ENCODE data around the gene POLE. TPM values are rescaled to one million over a fixed set of nuclear protein-coding genes. Genes with fewer than 3 reads are reported as not detected.

The POLE gene
- total and polyA plus RNA-seq, 9 of the 15 experiments (the other 6 are each of a cell fraction or from before 2014, with no cell fraction given), result 2.4 to 154 (median 49.6) TPM

DNA sequence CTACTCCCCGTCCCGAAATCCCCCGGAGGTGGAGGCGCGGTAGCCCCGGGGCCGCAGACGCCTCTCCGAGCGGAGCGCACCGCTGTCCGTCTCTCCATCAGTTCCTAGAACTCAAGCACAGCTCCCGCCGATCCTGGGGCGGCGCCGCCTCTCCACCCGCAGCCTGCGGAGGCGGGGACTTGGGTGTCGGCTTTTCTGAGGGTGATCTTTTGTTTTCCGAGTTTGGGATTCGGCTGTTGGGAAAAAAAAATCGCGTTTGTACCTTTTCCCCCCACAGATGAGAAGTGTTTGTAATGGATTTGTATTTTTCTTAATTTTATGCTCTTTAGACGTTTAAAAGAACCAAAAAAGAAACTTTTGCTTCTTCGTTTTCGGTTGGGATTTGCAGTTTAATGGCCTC is 103.4 kb downstream of the POLE start:
- ChIA-PET POLR2A (no interaction called here), CTCF (ENCODE audit: low intra/inter-chr PET ratio) (no interaction called here)
- in situ Hi-C loops (cut with MboI) (no loop called here), intact Hi-C loops (cut with micrococcal nuclease) (no loop called here)
- H3K79me2 ChIP-seq (ENCODE audit: control insufficient read depth, insufficient read depth, low read length), result no peaks in the 10 kb centered on the region
- H4K20me1 ChIP-seq (replicated peaks; ENCODE audit: control insufficient read depth, insufficient read depth, low read length), result 0 out of 2 replicates have a peak, but pooled peaks cover 2% of the 10 kb centered on the region
- no peak overlapping the region for H3K9ac ChIP-seq (ENCODE audit: insufficient read depth in 1 of 2, low read depth in 2 of 2, low read length in 2 of 2)
- WGBS (ENCODE audit: insufficient coverage, low coverage, missing lambda C conversion rate), result 76% methylated on average over 13 of the region's 29 CpGs
- peaks cover 4% of the 10 kb centered on the region in 2 experiments; a peak in 3 of 5 replicates for H3K27me3 ChIP-seq (ENCODE audit: control insufficient read depth in 2 of 2, insufficient read depth in 2 of 2, low read length in 2 of 2)
- FAIRE-seq (no peak), DNase-seq (ENCODE audit: extremely low read depth in 1 of 4, low spot score in 3 of 4) (no peak), ATAC-seq (no peak)
- H3K27ac ChIP-seq (ENCODE audit: extremely low read depth, low read depth, low read length), result no peak overlapping the region
- TF ChIP-seq HDAC2 (IDR thresholded peaks at IDR 0.05), result no peak
- no peak for TF ChIP-seq TAF1 (IDR thresholded peaks at IDR 0.05; ENCODE audit: control insufficient read depth, extremely low read depth, insufficient read depth, low read length, severe bottlenecking)
- no peak for TF ChIP-seq FOXM1 (IDR thresholded peaks at IDR 0.05; ENCODE audit: low read depth)
- TF ChIP-seq FOXM1 (CRISPR knock-in tag; IDR thresholded peaks at IDR 0.05; ENCODE audit: low read depth), result no peak
- no peaks in the 10 kb centered on the region for H3K9me3 ChIP-seq (replicated peaks; ENCODE audit: control insufficient read depth, insufficient read depth, low read depth, low read length)
- H2AFZ ChIP-seq (ENCODE audit: low read depth, low read length), result no peak overlapping the region
- no peaks in the 10 kb centered on the region for H3K9me1 ChIP-seq (ENCODE audit: control insufficient read depth, insufficient read depth, low read length)
- H3K36me3 ChIP-seq (ENCODE audit: control insufficient read depth, insufficient read depth, low read length), result peaks cover 34% of the 10 kb centered on the region; the same call in 2 of the 3 replicates
- no peak overlapping the region for H3K4me2 ChIP-seq (ENCODE audit: insufficient read depth, low read length)
- peaks cover 0 to 14% of the 10 kb centered on the region in 2 experiments; a peak in 2 of 5 replicates for H3K4me1 ChIP-seq (replicated peaks in 1 of 2; ENCODE audit: control insufficient read depth in 2 of 2, insufficient read depth in 2 of 2, low read length in 2 of 2)
- no peak overlapping the region for H3K4me3 ChIP-seq
- BruUV-seq (replicated peaks), result TSS peak; percentile 50

GRCh38 chr12:132583411-132583710 is 103.8 kb downstream of the POLE start:
- BruUV-seq (replicated peaks), result no TSS peak
- ATAC-seq (no peak), DNase-seq (ENCODE audit: extremely low read depth in 1 of 4, low spot score in 3 of 4) (no peak), FAIRE-seq (no peak)
- ChIA-PET CTCF (ENCODE audit: low intra/inter-chr PET ratio) (no interaction called here), POLR2A (interaction anchor here (0.6 kb wide), 1 partner anchor 104 kb away, joined by 3 read pairs; no protein-coding TSS in a partner anchor)
- no peaks in the 10 kb centered on the region for H3K79me2 ChIP-seq (ENCODE audit: control insufficient read depth, insufficient read depth, low read length)
- no peak overlapping the region for H3K4me2 ChIP-seq (ENCODE audit: insufficient read depth, low read length)
- TF ChIP-seq POLR2AphosphoS5 (IDR thresholded peaks at IDR 0.05; ENCODE audit: control insufficient read depth, insufficient read depth, low read depth, low read length), result no peak
- no peak for TF ChIP-seq C11orf30 (IDR thresholded peaks at IDR 0.05; ENCODE audit: low read depth)
- no peak for TF ChIP-seq BHLHE40 (IDR thresholded peaks at IDR 0.05; ENCODE audit: low read length)
- H4K20me1 ChIP-seq (replicated peaks; ENCODE audit: control insufficient read depth, insufficient read depth, low read length), result no peaks in the 10 kb centered on the region
- no peaks in the 10 kb centered on the region for H3K9me1 ChIP-seq (ENCODE audit: control insufficient read depth, insufficient read depth, low read length)
- in situ Hi-C loops (cut with MboI) (no loop called here), intact Hi-C loops (cut with micrococcal nuclease) (no loop called here)
- WGBS (ENCODE audit: insufficient coverage, low coverage, missing lambda C conversion rate), result no CpG with 5 or more reads among the region's 50 CpGs
- peaks cover 37% of the 10 kb centered on the region; the same call in 2 of the 3 replicates for H3K36me3 ChIP-seq (ENCODE audit: control insufficient read depth, insufficient read depth, low read length)
- H3K9me3 ChIP-seq (replicated peaks; ENCODE audit: control insufficient read depth, insufficient read depth, low read depth, low read length), result no peaks in the 10 kb centered on the region
- peaks cover 0 to 14% of the 10 kb centered on the region in 2 experiments; a peak in 2 of 5 replicates for H3K4me1 ChIP-seq (replicated peaks in 1 of 2; ENCODE audit: control insufficient read depth in 2 of 2, insufficient read depth in 2 of 2, low read length in 2 of 2)
- H3K27ac ChIP-seq (ENCODE audit: extremely low read depth, low read depth, low read length), result no peak overlapping the region
- no peak overlapping the region for H2AFZ ChIP-seq (ENCODE audit: low read depth, low read length)
- H3K4me3 ChIP-seq, result no peak overlapping the region
- H3K27me3 ChIP-seq (ENCODE audit: control insufficient read depth in 2 of 2, insufficient read depth in 2 of 2, low read length in 2 of 2), result peaks cover under 1% of the 10 kb centered on the region in 2 experiments; a peak in 2 of 5 replicates
- H3K9ac ChIP-seq (ENCODE audit: insufficient read depth in 1 of 2, low read depth in 2 of 2, low read length in 2 of 2), result no peak overlapping the region
